ENCODE measurements around the gene TRAPPC1. TPM values are rescaled to one million over a fixed set of nuclear protein-coding genes. Genes with fewer than 3 reads are reported as not detected.

TRAPPC1 gene
- total RNA-seq, 1 experiment from 2014 or later = 132 TPM

- H2AFZ ChIP-seq (ENCODE audit: low read length) = no peak overlapping the region
- H3T11ph ChIP-seq (ENCODE audit: low read length) = no peak overlapping the region
- no peak overlapping the region for H3K18ac ChIP-seq (ENCODE audit: insufficient read length, low read depth, low read length)
- no peaks in the 10 kb centered on the region for H3K79me2 ChIP-seq (ENCODE audit: insufficient read depth, low read length)
- no peak overlapping the region for H4K5ac ChIP-seq (ENCODE audit: insufficient read length, low read depth, low read length)
- H3K4me1 Mint-ChIP-seq = 0 out of 4 replicates have a peak, but pooled peaks cover 0 to 3% of the 10 kb centered on the region in 2 experiments
- peaks cover 15% of the 10 kb centered on the region for H3K27me3 Mint-ChIP-seq (ENCODE audit: low read depth)
- H3K4me3 Mint-ChIP-seq = no peak overlapping the region
- no peak overlapping the region for H3K4me2 ChIP-seq (ENCODE audit: insufficient read depth, insufficient read length, low read length)
- no peak overlapping the region for H3K23ac ChIP-seq (ENCODE audit: insufficient read length, low read depth, low read length)
- H4K20me1 ChIP-seq (ENCODE audit: control insufficient read depth, insufficient read depth, insufficient read length) = no peaks in the 10 kb centered on the region
- no peak overlapping the region for H2BK15ac ChIP-seq (ENCODE audit: low read depth, low read length)
- H4K91ac ChIP-seq (ENCODE audit: insufficient read length, low read depth, low read length) = no peak overlapping the region
- no peaks in the 10 kb centered on the region for H3K27me3 ChIP-seq (ENCODE audit: insufficient read depth, low read length)
- H3K4ac ChIP-seq (ENCODE audit: low read depth, low read length) = no peak overlapping the region
- H3K36me3 Mint-ChIP-seq (ENCODE audit: insufficient read depth in 1 of 3, low read depth in 3 of 3) = no peaks in the 10 kb centered on the region; a peak in 2 of 7 replicates
- no peak overlapping the region for H3K56ac ChIP-seq (ENCODE audit: insufficient read length, low read depth, low read length)
- WGBS (ENCODE audit: extremely low coverage, insufficient read length, low lambda C conversion rate) = no CpG with 5 or more reads among the region's 8 CpGs
- H2BK120ac ChIP-seq (ENCODE audit: low read depth, low read length, poor library complexity, severe bottlenecking) = no peak overlapping the region
- no peak overlapping the region for H3K14ac ChIP-seq (ENCODE audit: insufficient read depth, low read length)
- no peak overlapping the region for H3K27ac ChIP-seq (ENCODE audit: insufficient read length, low read depth, low read length)
- no peak overlapping the region for H3K9ac ChIP-seq (ENCODE audit: extremely low read depth, insufficient read length, low read length)
- no peaks in the 10 kb centered on the region for H3K9me3 ChIP-seq (ENCODE audit: control insufficient read depth, low read depth, low read length)
- H2BK5ac ChIP-seq (ENCODE audit: insufficient read length, low read length) = no peak overlapping the region
- no peak overlapping the region for H2BK20ac ChIP-seq (ENCODE audit: low read depth, low read length, poor library complexity, severe bottlenecking)
- no peak overlapping the region for H4K8ac ChIP-seq (replicated peaks; ENCODE audit: insufficient read length, low read depth, low read length)
- no peak overlapping the region for H2AK5ac ChIP-seq (ENCODE audit: insufficient read length, low read length)
- TF ChIP-seq, protein P1, sequence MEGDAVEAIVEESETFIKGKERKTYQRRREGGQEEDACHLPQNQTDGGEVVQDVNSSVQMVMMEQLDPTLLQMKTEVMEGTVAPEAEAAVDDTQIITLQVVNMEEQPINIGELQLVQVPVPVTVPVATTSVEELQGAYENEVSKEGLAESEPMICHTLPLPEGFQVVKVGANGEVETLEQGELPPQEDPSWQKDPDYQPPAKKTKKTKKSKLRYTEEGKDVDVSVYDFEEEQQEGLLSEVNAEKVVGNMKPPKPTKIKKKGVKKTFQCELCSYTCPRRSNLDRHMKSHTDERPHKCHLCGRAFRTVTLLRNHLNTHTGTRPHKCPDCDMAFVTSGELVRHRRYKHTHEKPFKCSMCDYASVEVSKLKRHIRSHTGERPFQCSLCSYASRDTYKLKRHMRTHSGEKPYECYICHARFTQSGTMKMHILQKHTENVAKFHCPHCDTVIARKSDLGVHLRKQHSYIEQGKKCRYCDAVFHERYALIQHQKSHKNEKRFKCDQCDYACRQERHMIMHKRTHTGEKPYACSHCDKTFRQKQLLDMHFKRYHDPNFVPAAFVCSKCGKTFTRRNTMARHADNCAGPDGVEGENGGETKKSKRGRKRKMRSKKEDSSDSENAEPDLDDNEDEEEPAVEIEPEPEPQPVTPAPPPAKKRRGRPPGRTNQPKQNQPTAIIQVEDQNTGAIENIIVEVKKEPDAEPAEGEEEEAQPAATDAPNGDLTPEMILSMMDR (conservative IDR thresholded peaks at IDR 0.05) = no peak; the same call in 2 of the 3 replicates
- no peak overlapping the region for H3K27ac Mint-ChIP-seq
- H3K79me1 ChIP-seq (ENCODE audit: insufficient read depth, low read depth, low read length, poor library complexity, severe bottlenecking) = no peaks in the 10 kb centered on the region
- no peaks in the 10 kb centered on the region for H3K4me1 ChIP-seq (ENCODE audit: insufficient read depth, low read length)
- no peaks in the 10 kb centered on the region for H3K23me2 ChIP-seq (ENCODE audit: insufficient read length, low read depth, low read length, poor library complexity, severe bottlenecking)
- no peak overlapping the region for H2BK12ac ChIP-seq (ENCODE audit: insufficient read length, low read depth, low read length)
- H3K9me3 Mint-ChIP-seq = peaks cover 12 to 16% of the 10 kb centered on the region in 2 experiments
- peak; percentile 24 for DNase-seq
Measured at GRCh38 chr17:7972131-7972785, 40.5 kb upstream of the TRAPPC1 start.
